Measurements from ENCODE around the gene STEAP1B.

The STEAP1B gene

DNA sequence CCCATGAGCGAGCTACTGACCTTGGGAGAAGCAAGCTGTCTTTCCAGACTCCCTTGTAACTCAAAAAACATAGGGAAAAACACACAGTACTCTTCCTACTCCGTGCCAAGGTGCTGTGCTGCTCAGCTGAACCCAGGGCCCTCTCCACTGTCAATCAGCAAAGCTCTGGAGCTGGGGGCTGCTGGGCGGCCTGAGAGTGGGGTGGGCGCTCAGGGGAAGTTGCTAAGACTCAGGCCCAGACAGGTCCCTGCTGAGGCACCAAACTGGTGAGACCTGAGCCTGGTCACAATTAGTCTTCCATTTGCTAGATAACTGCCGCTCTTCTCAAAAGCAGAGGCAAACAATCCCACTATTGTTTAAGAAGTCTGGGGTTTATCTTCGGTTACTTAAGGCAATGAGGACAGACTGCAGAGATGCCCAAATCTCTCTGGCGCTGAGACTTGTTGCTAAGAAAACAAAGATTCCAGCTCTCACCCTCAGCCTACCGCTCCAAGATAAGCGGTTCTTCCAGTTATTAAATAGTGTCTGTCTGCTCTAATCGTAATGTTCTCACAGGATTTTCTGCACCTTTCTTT is 22.0 kb downstream of the STEAP1B start:
- no peaks in the 10 kb centered on the region for H3K27me3 ChIP-seq (ENCODE audit: insufficient read depth, low read length)
- H2BK12ac ChIP-seq (ENCODE audit: low read length): no peak overlapping the region
- peak overlapping the region; percentile 54 for H2BK5ac ChIP-seq (ENCODE audit: low read depth, low read length, poor library complexity)
- no peak overlapping the region for H3K4me3 ChIP-seq (ENCODE audit: low read depth, low read length)
- H4K12ac ChIP-seq (ENCODE audit: low read depth, low read length): no peak overlapping the region
- no peak overlapping the region for H3K4me2 ChIP-seq (ENCODE audit: low read length)
- H2AFZ ChIP-seq (ENCODE audit: insufficient read depth, low read length, poor library complexity): no peak overlapping the region
- no peak overlapping the region for H4K8ac ChIP-seq (ENCODE audit: low read depth, low read length)
- peaks cover 26% of the 10 kb centered on the region for H3K79me1 ChIP-seq (ENCODE audit: low read length)
- peak overlapping the region; percentile 13 for H4K91ac ChIP-seq (ENCODE audit: low read depth, low read length)
- no peak overlapping the region for H3K18ac ChIP-seq (ENCODE audit: low read length)
- no CpG with 5 or more reads among the region's 10 CpGs for WGBS (ENCODE audit: extremely low coverage, insufficient coverage, insufficient read length)
- H3K9me3 ChIP-seq (ENCODE audit: insufficient read depth, low read depth, low read length): no peaks in the 10 kb centered on the region
- H3K9ac ChIP-seq (ENCODE audit: low read length): no peak overlapping the region
- H2BK120ac ChIP-seq (ENCODE audit: insufficient read depth, low read length, poor library complexity): peak overlapping the region; percentile 65
- H3K4me1 ChIP-seq (ENCODE audit: control insufficient read depth in 1 of 2, insufficient read depth in 2 of 2, low read length in 2 of 2): peaks cover 10 to 27% of the 10 kb centered on the region in 2 experiments
- H3K23ac ChIP-seq (ENCODE audit: low read length): no peak overlapping the region
- no peak overlapping the region for H2AK5ac ChIP-seq (ENCODE audit: low read length)
- H3K14ac ChIP-seq (ENCODE audit: low read length): no peak overlapping the region
- DNase-seq: no peak
- H3K27ac ChIP-seq (ENCODE audit: low read depth, low read length): peak overlapping the region; percentile 88
- H3K4ac ChIP-seq (ENCODE audit: low read depth, low read length): no peak overlapping the region
- no peaks in the 10 kb centered on the region for H3K36me3 ChIP-seq (ENCODE audit: control insufficient read depth in 1 of 2, insufficient read depth in 2 of 2, low read length in 2 of 2)
- peaks cover 1% of the 10 kb centered on the region for H3K79me2 ChIP-seq (ENCODE audit: control insufficient read depth, insufficient read depth, low read length, poor library complexity)

DNA sequence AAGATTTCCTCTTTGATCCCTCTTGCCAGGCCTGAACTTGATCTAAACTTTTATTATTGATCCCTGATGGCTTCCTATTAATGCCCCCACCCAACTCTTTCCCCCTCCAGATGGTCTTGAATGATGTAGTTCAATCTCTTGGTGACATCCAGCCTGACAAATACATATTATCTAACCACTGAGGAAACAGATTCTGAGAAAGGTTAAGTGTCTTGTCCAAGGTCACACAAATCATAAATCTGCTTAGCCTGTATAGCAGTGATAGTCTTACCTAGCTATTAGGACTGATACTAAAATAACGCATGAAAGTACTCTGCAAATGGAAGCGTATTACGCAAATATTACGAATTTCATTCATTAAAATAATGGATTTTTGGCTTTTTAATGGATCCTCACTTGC is 22.7 kb downstream of the STEAP1B start:
- Histone ChIP-seq H2BK120ac (ENCODE audit: insufficient read depth, low read length, poor library complexity) (peak overlapping the region; percentile 72), H3K23ac (ENCODE audit: low read length) (no peak overlapping the region), H3K79me1 (ENCODE audit: low read length) (peaks cover 23% of the 10 kb centered on the region), H3K4me3 (ENCODE audit: low read depth, low read length) (no peak overlapping the region), H3K27ac (ENCODE audit: low read depth, low read length) (peak overlapping the region; percentile 88), H4K91ac (ENCODE audit: low read depth, low read length) (peak overlapping the region; percentile 88), H2AFZ (ENCODE audit: insufficient read depth, low read length, poor library complexity) (no peak overlapping the region), H3K4me1 (ENCODE audit: control insufficient read depth in 1 of 2, insufficient read depth in 2 of 2, low read length in 2 of 2) (peaks cover 6 to 21% of the 10 kb centered on the region in 2 experiments), H3K9me3 (ENCODE audit: insufficient read depth, low read depth, low read length) (no peaks in the 10 kb centered on the region), H2BK12ac (ENCODE audit: low read length) (peak overlapping the region; percentile 86), H4K8ac (ENCODE audit: low read depth, low read length) (no peak overlapping the region), H2AK5ac (ENCODE audit: low read length) (no peak overlapping the region), H3K27me3 (ENCODE audit: insufficient read depth, low read length) (no peaks in the 10 kb centered on the region), H3K14ac (ENCODE audit: low read length) (peak overlapping the region; percentile 46), H3K79me2 (ENCODE audit: control insufficient read depth, insufficient read depth, low read length, poor library complexity) (peaks cover 1% of the 10 kb centered on the region), H3K36me3 (ENCODE audit: control insufficient read depth in 1 of 2, insufficient read depth in 2 of 2, low read length in 2 of 2) (no peaks in the 10 kb centered on the region), H3K4me2 (ENCODE audit: low read length) (no peak overlapping the region), H3K18ac (ENCODE audit: low read length) (no peak overlapping the region), H3K4ac (ENCODE audit: low read depth, low read length) (no peak overlapping the region), H4K12ac (ENCODE audit: low read depth, low read length) (no peak overlapping the region), H3K9ac (ENCODE audit: low read length) (no peak overlapping the region), H2BK5ac (ENCODE audit: low read depth, low read length, poor library complexity) (no peak overlapping the region)
- no CpG with 5 or more reads among the region's 4 CpGs for WGBS (ENCODE audit: extremely low coverage, insufficient coverage, insufficient read length)
- DNase-seq: no peak

DNA sequence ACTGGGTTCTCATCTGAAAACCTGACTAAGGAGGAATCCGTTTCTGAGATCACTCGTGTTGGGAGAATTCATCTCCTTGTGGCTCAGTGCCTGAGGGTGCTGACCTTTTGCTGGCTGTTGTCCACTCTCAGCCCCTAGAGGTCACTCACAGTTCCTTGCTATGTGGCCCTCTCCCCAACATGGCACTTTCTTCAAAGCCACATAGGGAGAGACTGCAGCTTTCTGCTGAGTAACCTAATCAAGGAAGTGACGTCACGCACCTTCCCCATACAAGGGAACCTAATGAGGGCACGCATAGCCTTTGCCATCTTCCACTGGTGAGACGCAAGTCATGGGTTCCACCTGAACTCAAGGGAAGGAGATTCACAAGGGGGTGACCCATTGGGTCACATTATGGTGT is 23.2 kb downstream of the STEAP1B start:
- Histone ChIP-seq H3K4me1 (ENCODE audit: control insufficient read depth in 1 of 2, insufficient read depth in 2 of 2, low read length in 2 of 2) (peaks cover 6 to 19% of the 10 kb centered on the region in 2 experiments), H2AFZ (ENCODE audit: insufficient read depth, low read length, poor library complexity) (no peak overlapping the region), H3K23ac (ENCODE audit: low read length) (no peak overlapping the region), H3K79me1 (ENCODE audit: low read length) (peaks cover 21% of the 10 kb centered on the region), H2BK5ac (ENCODE audit: low read depth, low read length, poor library complexity) (no peak overlapping the region), H4K8ac (ENCODE audit: low read depth, low read length) (no peak overlapping the region), H3K9ac (ENCODE audit: low read length) (no peak overlapping the region), H3K14ac (ENCODE audit: low read length) (peak overlapping the region; percentile 46), H3K4ac (ENCODE audit: low read depth, low read length) (no peak overlapping the region), H3K4me2 (ENCODE audit: low read length) (no peak overlapping the region), H3K79me2 (ENCODE audit: control insufficient read depth, insufficient read depth, low read length, poor library complexity) (peaks cover 1% of the 10 kb centered on the region), H4K91ac (ENCODE audit: low read depth, low read length) (peak overlapping the region; percentile 88), H3K18ac (ENCODE audit: low read length) (peak overlapping the region; percentile 38), H3K9me3 (ENCODE audit: insufficient read depth, low read depth, low read length) (no peaks in the 10 kb centered on the region), H3K4me3 (ENCODE audit: low read depth, low read length) (no peak overlapping the region), H2BK120ac (ENCODE audit: insufficient read depth, low read length, poor library complexity) (peak overlapping the region; percentile 72), H4K12ac (ENCODE audit: low read depth, low read length) (no peak overlapping the region), H2AK5ac (ENCODE audit: low read length) (peak overlapping the region; percentile 78), H3K27ac (ENCODE audit: low read depth, low read length) (peak overlapping the region; percentile 88), H2BK12ac (ENCODE audit: low read length) (peak overlapping the region; percentile 86), H3K36me3 (ENCODE audit: control insufficient read depth in 1 of 2, insufficient read depth in 2 of 2, low read length in 2 of 2) (no peaks in the 10 kb centered on the region), H3K27me3 (ENCODE audit: insufficient read depth, low read length) (no peaks in the 10 kb centered on the region)
- no peak for DNase-seq
- WGBS (ENCODE audit: extremely low coverage, insufficient coverage, insufficient read length): no CpG with 5 or more reads among the region's 6 CpGs

DNA sequence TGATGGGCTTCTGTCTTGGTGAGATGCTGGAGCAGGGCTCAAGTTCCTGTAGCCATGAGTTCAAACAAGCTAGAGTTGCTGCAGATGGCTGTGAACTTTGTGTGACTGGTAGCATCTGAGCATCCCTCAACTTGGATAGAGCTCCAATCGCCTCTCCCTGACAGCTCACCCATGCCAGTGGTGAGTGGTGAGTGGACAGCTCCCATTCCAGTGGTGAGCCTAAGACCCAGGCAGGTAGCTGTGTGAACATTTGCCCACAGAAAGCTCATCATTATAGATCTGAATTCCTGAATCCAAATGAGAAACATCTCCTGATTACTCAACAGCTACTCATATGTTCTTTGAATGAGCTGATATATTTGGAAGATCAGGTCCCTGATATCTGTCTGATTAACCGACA is 25.3 kb downstream of the STEAP1B start:
- H4K8ac ChIP-seq (ENCODE audit: low read depth, low read length): no peak overlapping the region
- peaks cover 6 to 10% of the 10 kb centered on the region in 2 experiments for H3K4me1 ChIP-seq (ENCODE audit: control insufficient read depth in 1 of 2, insufficient read depth in 2 of 2, low read length in 2 of 2)
- H3K79me2 ChIP-seq (ENCODE audit: control insufficient read depth, insufficient read depth, low read length, poor library complexity): peaks cover 1% of the 10 kb centered on the region
- DNase-seq: no peak
- H2AK5ac ChIP-seq (ENCODE audit: low read length): no peak overlapping the region
- H3K18ac ChIP-seq (ENCODE audit: low read length): no peak overlapping the region
- H3K14ac ChIP-seq (ENCODE audit: low read length): no peak overlapping the region
- H4K91ac ChIP-seq (ENCODE audit: low read depth, low read length): no peak overlapping the region
- no peak overlapping the region for H2BK120ac ChIP-seq (ENCODE audit: insufficient read depth, low read length, poor library complexity)
- H2BK5ac ChIP-seq (ENCODE audit: low read depth, low read length, poor library complexity): no peak overlapping the region
- peaks cover 18% of the 10 kb centered on the region for H3K79me1 ChIP-seq (ENCODE audit: low read length)
- H3K36me3 ChIP-seq (ENCODE audit: control insufficient read depth in 1 of 2, insufficient read depth in 2 of 2, low read length in 2 of 2): no peaks in the 10 kb centered on the region
- no peaks in the 10 kb centered on the region for H3K9me3 ChIP-seq (ENCODE audit: insufficient read depth, low read depth, low read length)
- H3K4me2 ChIP-seq (ENCODE audit: low read length): no peak overlapping the region
- no peak overlapping the region for H4K12ac ChIP-seq (ENCODE audit: low read depth, low read length)
- H3K27me3 ChIP-seq (ENCODE audit: insufficient read depth, low read length): no peaks in the 10 kb centered on the region
- no peak overlapping the region for H2BK12ac ChIP-seq (ENCODE audit: low read length)
- no peak overlapping the region for H3K27ac ChIP-seq (ENCODE audit: low read depth, low read length)
- no peak overlapping the region for H2AFZ ChIP-seq (ENCODE audit: insufficient read depth, low read length, poor library complexity)
- no peak overlapping the region for H3K4ac ChIP-seq (ENCODE audit: low read depth, low read length)
- no peak overlapping the region for H3K23ac ChIP-seq (ENCODE audit: low read length)
- H3K4me3 ChIP-seq (ENCODE audit: low read depth, low read length): no peak overlapping the region
- WGBS (ENCODE audit: extremely low coverage, insufficient coverage, insufficient read length): no CpG with 5 or more reads among the region's 2 CpGs
- H3K9ac ChIP-seq (ENCODE audit: low read length): no peak overlapping the region
